ENCODE results near the gene SRP9.

The SRP9 gene

DNA sequence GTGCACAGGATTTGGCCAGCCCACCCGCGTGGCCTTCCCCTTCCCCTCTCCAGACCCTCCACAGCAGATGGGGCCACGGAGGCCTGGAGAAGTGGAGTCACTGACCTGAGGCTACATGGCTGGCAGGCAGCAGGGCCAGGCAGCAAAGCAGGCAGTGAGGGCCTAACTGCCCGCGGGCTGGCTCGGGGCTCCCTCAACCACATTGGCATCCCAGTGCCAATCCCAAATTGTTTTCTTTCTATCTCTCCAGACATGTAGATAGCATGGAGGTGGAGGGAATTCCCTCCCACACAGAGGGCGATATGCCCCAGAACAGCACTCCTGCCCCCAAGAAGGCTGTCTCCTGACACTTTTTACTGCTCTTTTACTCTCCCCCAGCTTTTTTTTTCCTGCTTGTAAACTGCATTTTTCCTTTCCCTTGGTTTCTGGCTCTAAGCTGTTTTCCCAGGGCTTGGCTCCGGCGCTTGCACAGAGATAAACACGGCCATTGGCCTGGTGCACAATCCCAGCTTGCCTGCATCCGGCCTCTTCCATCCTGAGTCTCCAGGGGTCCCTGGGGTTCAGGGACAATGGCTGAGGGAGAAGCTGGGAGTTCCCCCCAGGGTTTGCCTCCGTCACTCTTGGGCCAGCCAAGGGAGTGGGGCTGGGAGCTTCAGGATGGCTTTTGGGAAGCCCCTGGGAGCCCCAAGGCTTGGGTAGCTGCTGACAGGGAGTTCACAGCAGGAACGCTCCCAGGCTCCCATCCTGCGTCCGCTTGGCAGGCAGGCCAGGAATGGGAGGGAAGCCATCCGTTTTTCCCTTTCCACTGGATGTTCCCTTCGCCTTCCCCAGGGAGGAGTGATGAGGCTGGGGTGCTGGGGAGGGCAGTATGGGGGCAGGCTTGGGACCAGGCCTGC, 39.3 kb downstream of the SRP9 start:
- no peak overlapping the region for H3K4me3 ChIP-seq (ENCODE audit: low read depth, low read length)
- no peak for DNase-seq (ENCODE audit: low read depth)
- TF ChIP-seq, protein P1, sequence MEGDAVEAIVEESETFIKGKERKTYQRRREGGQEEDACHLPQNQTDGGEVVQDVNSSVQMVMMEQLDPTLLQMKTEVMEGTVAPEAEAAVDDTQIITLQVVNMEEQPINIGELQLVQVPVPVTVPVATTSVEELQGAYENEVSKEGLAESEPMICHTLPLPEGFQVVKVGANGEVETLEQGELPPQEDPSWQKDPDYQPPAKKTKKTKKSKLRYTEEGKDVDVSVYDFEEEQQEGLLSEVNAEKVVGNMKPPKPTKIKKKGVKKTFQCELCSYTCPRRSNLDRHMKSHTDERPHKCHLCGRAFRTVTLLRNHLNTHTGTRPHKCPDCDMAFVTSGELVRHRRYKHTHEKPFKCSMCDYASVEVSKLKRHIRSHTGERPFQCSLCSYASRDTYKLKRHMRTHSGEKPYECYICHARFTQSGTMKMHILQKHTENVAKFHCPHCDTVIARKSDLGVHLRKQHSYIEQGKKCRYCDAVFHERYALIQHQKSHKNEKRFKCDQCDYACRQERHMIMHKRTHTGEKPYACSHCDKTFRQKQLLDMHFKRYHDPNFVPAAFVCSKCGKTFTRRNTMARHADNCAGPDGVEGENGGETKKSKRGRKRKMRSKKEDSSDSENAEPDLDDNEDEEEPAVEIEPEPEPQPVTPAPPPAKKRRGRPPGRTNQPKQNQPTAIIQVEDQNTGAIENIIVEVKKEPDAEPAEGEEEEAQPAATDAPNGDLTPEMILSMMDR (IDR thresholded peaks at IDR 0.05; ENCODE audit: insufficient read depth, low read depth, low read length, missing control alignments), result no peak

DNA sequence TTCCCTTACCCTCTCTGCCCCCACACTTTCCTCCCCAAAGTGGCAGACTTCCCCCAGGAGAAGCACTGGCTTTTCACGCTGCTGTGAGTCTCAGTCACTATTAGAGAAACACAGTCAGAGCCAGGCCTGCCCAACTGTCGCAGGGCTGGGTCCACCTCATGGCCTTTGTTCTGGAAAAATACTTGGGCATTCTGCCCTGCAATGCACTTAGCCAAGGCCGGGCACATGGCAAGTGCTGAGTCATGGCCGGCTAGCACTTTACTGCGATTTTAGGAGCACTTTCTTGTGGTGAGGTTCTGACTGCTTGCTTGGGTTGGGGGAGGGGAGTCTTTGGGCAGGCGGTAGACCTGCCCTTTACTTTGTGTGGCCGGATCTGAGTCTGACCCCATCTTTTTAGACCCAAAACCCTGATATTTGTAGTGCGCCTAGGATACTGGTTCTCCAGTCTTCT, 40.0 kb downstream of the SRP9 start:
- H3K4me3 ChIP-seq (ENCODE audit: low read depth, low read length), result no peak overlapping the region
- TF ChIP-seq, protein P1 (IDR thresholded peaks at IDR 0.05; ENCODE audit: insufficient read depth, low read depth, low read length, missing control alignments), result no peak
- no peak for DNase-seq (ENCODE audit: low read depth)

DNA sequence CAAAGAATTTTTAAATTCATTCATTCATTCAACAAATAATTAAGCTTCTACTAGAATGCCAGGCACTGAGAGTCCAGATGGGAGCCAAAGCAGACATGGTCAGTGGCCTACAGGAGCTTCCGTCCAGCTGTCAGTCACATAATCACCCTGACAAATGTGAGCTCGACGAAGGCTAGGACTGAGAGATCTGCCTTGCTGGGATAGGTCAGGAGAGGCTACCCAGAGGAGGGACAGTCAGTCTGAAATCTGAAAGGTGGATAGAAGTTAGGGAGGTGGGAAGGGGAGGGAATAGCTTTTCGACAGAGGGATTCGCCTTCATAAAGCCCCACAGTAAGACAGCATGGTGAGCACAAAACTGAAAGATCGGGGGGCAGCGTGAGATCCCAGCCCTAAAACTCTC, 40.6 kb downstream of the SRP9 start:
- no peak for DNase-seq (ENCODE audit: low read depth)
- TF ChIP-seq, protein P1 (IDR thresholded peaks at IDR 0.05; ENCODE audit: insufficient read depth, low read depth, low read length, missing control alignments), result no peak
- H3K4me3 ChIP-seq (ENCODE audit: low read depth, low read length), result no peak overlapping the region

DNA sequence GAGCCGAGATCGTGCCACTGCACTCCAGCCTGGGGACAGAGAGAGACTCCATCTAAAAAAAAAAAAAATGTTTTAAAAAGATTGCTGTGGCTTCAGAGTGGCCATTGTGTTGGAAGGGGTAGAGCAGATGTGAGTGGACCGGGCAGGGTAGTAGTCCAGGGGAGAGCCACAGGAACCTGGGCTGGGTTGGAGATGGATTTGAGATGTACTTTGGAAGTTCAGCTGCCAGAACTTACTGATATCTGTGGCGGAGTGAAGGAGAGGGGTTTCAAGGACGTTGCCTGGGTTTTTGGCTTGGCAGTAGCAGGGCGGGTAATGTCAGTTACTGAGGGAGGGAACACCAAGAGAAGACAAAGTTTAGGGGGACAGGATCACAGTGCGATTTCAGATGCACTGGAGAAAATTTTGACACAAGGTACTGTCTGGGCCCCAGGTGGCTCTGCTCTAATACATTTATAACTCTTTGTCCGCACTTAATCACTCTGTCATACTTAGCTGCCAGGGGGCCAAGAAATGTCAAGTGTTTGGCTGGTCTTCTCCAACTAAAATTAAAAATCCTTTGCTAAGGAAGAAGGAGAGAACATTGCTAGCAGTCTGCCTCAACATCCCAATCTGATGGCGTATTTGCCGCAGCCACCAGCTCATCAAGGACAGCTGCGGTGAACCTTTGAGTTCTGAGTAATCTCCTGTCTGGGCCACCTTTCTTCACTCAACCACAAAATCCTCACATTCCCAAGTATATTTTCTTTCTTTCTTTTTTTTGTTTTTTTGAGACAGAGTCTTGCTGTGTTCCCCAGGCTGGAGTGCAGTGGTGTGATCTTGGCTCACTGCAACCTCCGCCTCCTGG, 41.9 kb downstream of the SRP9 start:
- no peak for DNase-seq (ENCODE audit: low read depth)
- H3K4me3 ChIP-seq (ENCODE audit: low read depth, low read length), result no peak overlapping the region
- TF ChIP-seq, protein P1 (IDR thresholded peaks at IDR 0.05; ENCODE audit: insufficient read depth, low read depth, low read length, missing control alignments), result no peak

DNA sequence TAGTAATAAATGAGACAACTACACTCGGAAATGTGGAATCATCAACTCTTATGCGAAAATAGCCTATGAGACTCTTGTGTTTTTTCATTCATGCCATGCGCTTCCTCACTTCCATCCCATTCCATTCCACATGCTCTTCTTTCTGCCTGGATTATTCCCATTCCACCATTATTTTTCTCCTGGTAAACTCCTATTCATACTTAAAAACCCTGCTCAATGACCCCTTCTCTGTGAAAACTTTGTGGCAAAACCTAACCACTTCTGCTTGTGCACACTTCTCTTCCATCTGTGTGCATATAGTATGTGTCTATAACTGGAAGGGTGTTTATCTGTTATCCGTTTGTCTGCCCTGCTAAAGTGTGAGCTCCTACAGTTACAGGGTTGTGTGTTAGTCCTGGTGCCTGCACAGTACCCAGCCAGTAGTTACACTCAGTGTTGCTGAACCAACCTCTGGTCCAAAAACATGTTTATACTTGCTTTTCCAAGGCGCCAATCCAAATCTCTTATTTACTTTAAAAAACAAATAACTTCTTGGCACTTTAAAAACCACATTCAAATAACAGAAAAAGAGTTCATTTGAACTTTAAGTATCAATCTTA, 43.0 kb downstream of the SRP9 start:
- TF ChIP-seq, protein P1 (IDR thresholded peaks at IDR 0.05; ENCODE audit: insufficient read depth, low read depth, low read length, missing control alignments), result no peak
- no peak for DNase-seq (ENCODE audit: low read depth)
- H3K4me3 ChIP-seq (ENCODE audit: low read depth, low read length), result no peak overlapping the region

DNA sequence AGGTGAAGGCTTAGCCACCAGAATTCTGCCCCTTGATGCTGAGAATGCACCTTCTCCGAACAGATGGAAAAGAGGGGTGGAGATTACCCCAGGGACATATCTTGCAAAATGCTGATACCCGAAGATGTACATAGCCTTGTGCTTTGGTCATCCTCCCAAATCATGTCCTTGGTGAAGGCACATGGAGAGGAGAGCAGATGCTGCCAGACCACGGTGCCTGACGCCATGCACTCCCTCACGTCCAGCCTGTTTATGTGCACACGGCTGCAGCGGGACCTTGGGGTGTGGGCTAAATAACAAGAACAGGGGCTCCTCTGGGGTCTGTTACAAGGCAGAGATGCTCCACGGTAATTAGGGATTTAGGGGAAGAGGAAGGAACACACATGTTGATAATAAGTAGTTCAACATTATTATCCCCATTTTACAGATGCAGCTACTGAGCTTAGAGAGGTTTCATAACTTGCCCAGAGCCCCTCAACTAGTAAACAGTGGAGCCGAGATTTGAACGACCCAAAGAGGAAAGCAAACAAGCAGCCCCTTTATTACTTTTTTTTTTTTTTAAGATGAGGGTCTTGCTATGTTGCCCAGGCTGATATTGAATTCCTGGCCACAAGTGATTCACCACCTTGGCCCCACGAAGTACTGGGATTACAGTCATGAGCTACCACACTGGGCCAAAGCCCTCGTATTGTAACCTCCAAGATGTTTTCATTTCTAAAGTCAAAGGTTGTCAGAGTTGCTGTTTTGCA, 45.2 kb downstream of the SRP9 start:
- H3K4me3 ChIP-seq (ENCODE audit: low read depth, low read length), result no peak overlapping the region
- TF ChIP-seq, protein P1 (IDR thresholded peaks at IDR 0.05; ENCODE audit: insufficient read depth, low read depth, low read length, missing control alignments), result no peak
- no peak for DNase-seq (ENCODE audit: low read depth)

All from GM12865 (cell line).